Heart right ventricle (tissue), 16 donors: Measurements from ENCODE around the gene MYH14. TPM values are rescaled to one million over a fixed set of nuclear protein-coding genes. Genes with fewer than 3 reads are reported as not detected.
A peak's percentile ranks its signal among the peaks of the same experiment; 100 is the strongest.

Experiments used
- ATAC-seq, 8 donors: fragments of 200-7000 bp; cut with Tn5 transposase; one replicate each; pipeline ENCODE4 v1.9.1; 2020; ENCODE audit warnings: mild to moderate bottlenecking in 8 of 8, moderate library complexity in 8 of 8, moderate number of reproducible peaks in 1 of 8
- DNase-seq, 2 donors: peaks; one replicate each; pipeline ENCODE4 v3.0.0-alpha.2; 2020
- H3K27ac ChIP-seq, 10 donors: fragments of 200-600 bp; sonication (generic) in 2 of 10; one replicate each; pipeline versions ENCODE4 v1.5.0 to v1.8.0; 2020 to 2022; ENCODE audit warnings: mild to moderate bottlenecking in 3 of 10
- H3K27me3 ChIP-seq, 7 donors: fragments of 200-600 bp; one replicate each; pipeline ENCODE4 v1.8.0; 2021 to 2022; ENCODE audit warnings: mild to moderate bottlenecking in 2 of 7
- H3K36me3 ChIP-seq, 9 donors: fragments of 200-600 bp; sonication (generic) in 1 of 9; one replicate each; pipeline versions ENCODE4 v1.5.0 to v1.8.0; 2020 to 2022; ENCODE audit warnings: mild to moderate bottlenecking in 2 of 9
- H3K4me1 ChIP-seq, 9 donors: fragments of 200-600 bp; sonication (generic) in 1 of 9; one replicate each; pipeline versions ENCODE4 v1.5.0 to v1.8.0; 2020 to 2022; ENCODE audit warnings: mild to moderate bottlenecking in 4 of 9
- H3K4me3 ChIP-seq, 10 donors: fragments of 200-600 bp; sonication (generic) in 2 of 10; one replicate each; pipeline versions ENCODE4 v1.5.0 to v1.8.0; 2020 to 2022; ENCODE audit warnings: mild to moderate bottlenecking in 7 of 10, moderate library complexity in 2 of 10
- H3K9me3 ChIP-seq, 11 donors: fragments of 200-600 bp in 10 of 11; sonication (generic) in 2 of 11; one replicate each; pipeline versions ENCODE4 v1.5.0 to v1.8.0; 2013 to 2022; ENCODE audit warnings: mild to moderate bottlenecking in 2 of 11, control low read depth in 1 of 11, moderate library complexity in 1 of 11
- CTCF ChIP-seq, 9 donors: fragments of 200-600 bp; sonication (generic) in 2 of 9; IDR thresholded peaks; one replicate each; pipeline versions ENCODE4 v1.5.0 to v1.8.0; 2021 to 2022; ENCODE audit warnings: antibody characterized with exemption in 9 of 9, mild to moderate bottlenecking in 5 of 9, moderate library complexity in 1 of 9
- WGBS, 2 donors: extraction: QIAGEN DNeasy Blood & Tissue Kit; methylation state at CpG; one replicate each; pipeline ENCODE4 v1.1.7; 2013; ENCODE audit warnings: inconsistent platforms in 1 of 2; 5-methylcytosine and 5-hydroxymethylcytosine counted together
- intact Hi-C, 10 donors: fragments of 100-400 bp; cut with DNase I; formaldehyde crosslinking; loops; one replicate each; pipeline versions ENCODE4 v1.11.1 to v1.14.2; 2022
- polyA plus RNA-seq, 2 donors: library from polyadenylated mRNA; stranded (reverse); fragments of 200-250 nt; gene quantifications; one replicate each; pipeline ENCODE4 v1.2.3, GENCODE V29; 2013
- total RNA-seq, 10 donors: library from RNA; stranded (reverse); fragmentation: NEBNext Ultra II Directional in 3 of 10; extraction: Animal tissue kit (Norgen Biotek cat#: 25700) in 3 of 10; gene quantifications; one replicate each; pipeline versions ENCODE4 v1.2.1 to v1.2.4, GENCODE V29; 2021 to 2023
- donor health status: Arrhythmogenic right ventricular cardiomyopathy.
- donor health status: ischemic (EF 13 %, LVEDD 7.1; RV severe dilation, severe dysfunction).
- donor health status: healthy with polysubstance abuse.
- donor health status: DM: no; HTN: yes; CAD: no.
- donor health status: DM: no; HTN: no; CAD: no.
- donor health status: ischemic (EF 25% LVEDD 6.9; RV normal size, moderate dysfunction).
- donor health status: ischemic (EF 25% LVEDD 5.7; RV mildly dilated, moderate dysfunction).
- donor health status: healthy.
- donor health status: DM: yes; HTN: yes; CAD: no.
- donor health status: Ischemic cardiomyopathy.
- donor health status: ischemic (EF 35%, LVEDD 5.7; RV mildly dilated, moderate dysfunction).
- donor health status: nonischemic (EF 11% LVEDD 7.7; RV severe dilation, severe dysfunction).
- donor health status: DM: yes; HTN: yes; CAD: no.
- donor health status: PGD.
- donor health status: ischemic (EF 29% LVEDD 5.4; RV normal size, mild dysfunction).
- donor health status: nonischemic (EF 23%, LVEDD 6.1; RV moderate dilation, normal function).

Gene MYH14
- total and polyA plus RNA-seq, 12 donors: 29.3 to 149 (median 102) TPM

- Histone ChIP-seq H3K27me3 (no peaks in the 10 kb centered on the region), H3K36me3 (peaks cover 0 to 33% (median 0%) of the 10 kb centered on the region in 9 donors), H3K27ac (no peak overlapping the region), H3K4me1 (no peaks in the 10 kb centered on the region), H3K4me3 (no peak overlapping the region), H3K9me3 (no peaks in the 10 kb centered on the region)
- WGBS, 2 donors: 92 to 96% methylated on average over 8 of the region's 8 CpGs
- DNase-seq (no peak), ATAC-seq (no peak)
- TF ChIP-seq CTCF (IDR thresholded peaks at IDR 0.05): no peak
- intact Hi-C loops: no loop called here
These were observed 59.8 kb downstream of the MYH14 start for GRCh38 chr19:50263176-50263575.

GRCh38 chr19:50264483-50265186, 61.2 kb downstream of the MYH14 start:
- no peak for TF ChIP-seq CTCF (IDR thresholded peaks at IDR 0.05)
- intact Hi-C loops: no loop called here
- 75 to 81% methylated on average over 8 of the region's 8 CpGs for WGBS, 2 donors
- Histone ChIP-seq H3K27me3 (no peaks in the 10 kb centered on the region), H3K4me1 (peaks cover 0 to 1% (median 0%) of the 10 kb centered on the region in 9 donors), H3K27ac (no peak overlapping the region), H3K36me3 (peaks cover 0 to 27% (median 0%) of the 10 kb centered on the region in 9 donors), H3K4me3 (no peak overlapping the region), H3K9me3 (no peaks in the 10 kb centered on the region)
- ATAC-seq (no peak), DNase-seq (no peak)

DNA sequence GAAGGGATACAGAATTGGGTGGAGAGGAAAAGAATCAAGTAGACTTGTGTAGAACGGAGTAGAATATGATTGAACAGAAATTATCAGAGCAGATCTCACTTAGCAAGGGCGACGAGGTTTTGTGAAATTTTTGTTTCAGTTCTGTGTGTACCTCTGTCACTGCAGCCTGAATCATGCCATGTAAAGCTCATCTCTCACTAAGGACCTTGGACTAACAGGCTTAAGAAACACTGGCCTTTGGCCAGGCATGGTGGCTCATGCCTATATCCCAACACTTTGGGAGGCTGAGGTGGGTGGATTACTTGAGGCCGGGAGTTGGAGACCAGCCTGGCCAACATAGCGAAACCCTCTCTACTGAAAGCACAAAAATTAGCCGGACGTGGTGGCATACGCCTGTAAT, 62.6 kb downstream of the MYH14 start:
- Histone ChIP-seq H3K9me3 (no peaks in the 10 kb centered on the region), H3K4me3 (no peak overlapping the region), H3K36me3 (peaks cover 0 to 20% (median 0%) of the 10 kb centered on the region in 9 donors), H3K27ac (no peak overlapping the region), H3K27me3 (no peaks in the 10 kb centered on the region), H3K4me1 (peaks cover 0 to 6% (median 0%) of the 10 kb centered on the region in 9 donors)
- DNase-seq (no peak), ATAC-seq (no peak)
- TF ChIP-seq CTCF (IDR thresholded peaks at IDR 0.05): no peak
- intact Hi-C loops: no loop called here
- WGBS, 2 donors: 89 to 93% methylated on average over 8 of the region's 8 CpGs

DNA sequence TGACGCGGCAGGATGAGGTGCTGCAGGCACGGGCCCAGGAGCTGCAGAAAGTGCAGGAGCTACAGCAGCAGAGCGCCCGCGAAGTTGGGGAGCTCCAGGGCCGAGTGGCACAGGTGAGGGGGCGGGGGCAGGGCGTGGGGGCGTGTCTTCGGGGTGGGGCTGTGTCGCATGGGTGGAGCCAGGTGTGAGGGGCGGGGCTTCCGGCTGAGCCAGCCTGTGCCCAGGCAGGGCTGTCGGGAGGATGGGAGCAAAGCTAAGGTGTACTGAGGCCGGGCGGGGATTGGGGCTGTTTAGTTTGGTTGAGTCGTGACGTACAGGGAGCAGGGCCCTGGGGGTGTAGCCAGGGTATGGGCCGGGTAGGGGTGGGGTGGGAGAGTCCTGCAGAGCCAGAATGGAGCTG, 63.5 kb downstream of the MYH14 start:
- Histone ChIP-seq H3K9me3 (no peaks in the 10 kb centered on the region), H3K27me3 (no peaks in the 10 kb centered on the region), H3K4me3 (no peak overlapping the region), H3K4me1 (peaks cover 0 to 6% (median 0%) of the 10 kb centered on the region in 9 donors), H3K27ac (no peak overlapping the region), H3K36me3 (peaks cover 0 to 24% (median 0%) of the 10 kb centered on the region in 9 donors)
- ATAC-seq (peak in 1 of 8 donors; percentile 37), DNase-seq (no peak)
- 33 to 37% methylated on average over 20 of the region's 20 CpGs for WGBS, 2 donors
- TF ChIP-seq CTCF (IDR thresholded peaks at IDR 0.05): no peak
- intact Hi-C loops: no loop called here
